COR-L47 (cell line): ENCODE measurements around the gene SLC25A20.
A peak's percentile ranks its signal among the peaks of the same experiment; 100 is the strongest.

Experiments used
- DNase-seq: peaks from one replicate; lab custom pipeline; 2025; lab: John Stamatoyannopoulos, UW

Gene SLC25A20

DNA sequence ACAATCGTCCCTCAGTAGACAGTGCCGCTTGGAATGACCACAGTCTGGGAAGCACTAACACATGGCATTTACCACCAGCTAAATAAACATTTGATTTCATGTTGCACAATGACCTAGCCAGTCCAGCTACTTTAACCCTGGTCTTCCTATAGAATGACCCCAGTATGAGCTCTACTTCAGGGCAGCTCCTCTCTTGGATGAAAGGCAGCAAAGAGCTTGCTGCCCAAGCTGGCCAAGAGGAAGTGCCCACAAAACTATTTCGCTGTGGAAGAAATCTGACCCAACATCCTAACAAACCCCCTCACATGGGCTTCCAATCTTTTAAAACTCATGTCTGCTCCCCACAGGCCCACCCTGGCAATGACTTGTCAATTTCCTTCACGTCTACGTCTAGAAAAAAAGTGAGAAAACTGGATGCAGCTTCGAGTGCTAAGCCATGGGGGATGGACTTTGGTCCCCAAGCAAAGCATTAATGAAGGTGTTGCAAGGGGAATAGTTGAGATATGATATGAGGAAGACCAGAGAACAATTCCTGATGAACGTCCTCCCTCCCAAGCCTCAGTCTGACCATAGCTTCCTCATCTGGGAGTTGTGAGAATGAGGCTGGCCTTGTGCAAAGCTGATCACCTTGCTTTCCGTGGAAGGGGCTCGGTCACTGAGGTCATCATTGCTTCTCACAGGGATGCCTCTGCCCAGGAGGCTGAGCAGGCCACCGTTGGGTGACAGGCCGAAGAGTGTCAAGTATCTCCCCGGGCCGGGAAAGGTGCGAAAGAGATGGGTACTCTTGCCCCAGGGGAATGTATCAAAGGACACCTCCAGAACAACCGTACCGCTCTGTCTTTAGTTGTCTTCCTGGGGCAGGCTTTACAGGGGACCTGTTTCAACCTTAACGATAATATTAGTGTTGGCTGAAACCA, 964 bp downstream of the SLC25A20 start:
- no peak for DNase-seq

GRCh38 chr3:48896936-48897335, 1.7 kb downstream of the SLC25A20 start:
- no peak for DNase-seq

- DNase-seq: no peak
These were observed 4.2 kb downstream of the SLC25A20 start for GRCh38 chr3:48894516-48894915.

GRCh38 chr3:48891606-48892005, 7.1 kb downstream of the SLC25A20 start:
- DNase-seq: no peak

DNA sequence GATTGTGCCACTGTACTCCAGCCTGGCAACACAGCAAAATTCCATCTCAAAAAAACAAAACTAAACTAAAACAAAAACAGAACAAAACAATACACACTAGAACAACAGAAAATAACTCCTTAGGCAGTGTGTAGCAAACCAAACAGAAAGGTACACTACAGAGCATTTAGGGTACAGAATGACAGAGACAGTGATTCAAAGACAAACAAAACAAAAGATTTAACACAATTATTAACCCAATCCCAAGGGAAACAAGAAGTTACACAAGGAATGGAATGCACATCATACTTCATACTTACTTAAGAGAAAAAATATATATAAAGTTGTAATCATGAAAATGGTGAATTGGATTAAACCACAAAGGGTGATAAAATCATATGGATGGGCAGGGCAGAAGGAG, 12.9 kb downstream of the SLC25A20 start:
- no peak for DNase-seq

GRCh38 chr3:48881652-48882114, 17.0 kb downstream of the SLC25A20 start:
- DNase-seq: no peak

DNA sequence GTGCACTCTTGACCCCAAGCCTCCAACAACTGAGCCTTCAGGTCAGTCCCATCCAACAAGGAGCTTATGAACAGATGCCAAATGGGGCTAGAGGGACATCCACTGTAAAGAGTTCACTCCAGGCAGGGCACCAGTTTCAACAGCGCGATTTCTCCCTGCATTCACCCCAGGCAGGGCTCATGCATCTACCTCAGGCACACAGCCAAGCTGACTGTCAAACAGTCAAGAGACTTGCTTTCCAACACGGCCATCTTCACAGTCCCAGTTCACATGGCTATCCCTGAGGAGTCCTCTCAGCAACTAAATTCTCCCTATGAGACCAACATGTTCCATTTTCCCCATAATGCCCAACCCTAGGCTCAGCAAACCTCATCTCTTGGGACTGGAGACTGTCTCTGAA, 17.7 kb downstream of the SLC25A20 start:
- DNase-seq: no peak

- DNase-seq: no peak
These were observed 18.7 kb downstream of the SLC25A20 start for GRCh38 chr3:48879994-48880377.

- no peak for DNase-seq
These were observed 19.2 kb downstream of the SLC25A20 start for GRCh38 chr3:48879307-48879993.

- DNase-seq: no peak
These were observed 21.0 kb downstream of the SLC25A20 start for GRCh38 chr3:48877671-48878070.

DNA sequence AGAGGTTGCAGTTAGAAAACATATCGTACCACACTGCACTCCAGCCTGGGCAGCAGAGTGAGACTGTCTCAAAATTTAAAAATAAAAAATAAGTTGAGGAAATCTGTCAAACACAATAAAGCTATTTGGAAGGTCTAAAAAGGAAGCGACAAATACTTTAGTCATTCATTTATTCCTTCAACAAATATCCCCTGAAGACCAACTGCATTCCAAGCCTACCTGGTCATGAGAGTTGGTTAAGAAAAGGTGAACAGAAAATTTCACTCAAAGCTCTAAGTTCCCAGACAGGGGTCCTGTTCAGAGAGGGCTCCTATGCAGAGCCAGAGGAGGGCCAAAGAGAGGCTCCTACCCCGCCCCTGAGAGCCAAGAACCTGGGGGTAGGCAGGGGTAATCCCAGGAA, 35.6 kb downstream of the SLC25A20 start:
- no peak for DNase-seq

GRCh38 chr3:48859206-48859605, 39.5 kb downstream of the SLC25A20 start:
- DNase-seq: no peak

DNA sequence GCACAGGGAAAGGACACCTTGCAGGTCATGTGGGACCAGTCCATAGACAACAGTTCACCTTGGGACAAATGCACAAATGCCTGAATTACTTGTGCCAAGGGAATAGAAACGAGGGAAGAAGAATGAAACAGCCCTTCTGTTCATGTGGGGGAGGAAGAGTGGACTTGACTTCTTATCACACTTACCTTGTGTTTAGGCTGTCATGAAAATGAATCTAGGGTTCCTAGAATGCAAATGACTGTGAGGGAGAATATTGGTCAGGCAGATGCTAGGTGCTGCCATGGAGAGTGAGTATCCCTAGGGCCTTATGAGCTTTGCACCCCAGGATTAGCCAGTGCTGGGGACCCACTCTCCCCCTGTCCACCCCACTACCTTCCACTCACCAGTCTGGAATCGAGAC, 40.0 kb downstream of the SLC25A20 start:
- no peak for DNase-seq

DNA sequence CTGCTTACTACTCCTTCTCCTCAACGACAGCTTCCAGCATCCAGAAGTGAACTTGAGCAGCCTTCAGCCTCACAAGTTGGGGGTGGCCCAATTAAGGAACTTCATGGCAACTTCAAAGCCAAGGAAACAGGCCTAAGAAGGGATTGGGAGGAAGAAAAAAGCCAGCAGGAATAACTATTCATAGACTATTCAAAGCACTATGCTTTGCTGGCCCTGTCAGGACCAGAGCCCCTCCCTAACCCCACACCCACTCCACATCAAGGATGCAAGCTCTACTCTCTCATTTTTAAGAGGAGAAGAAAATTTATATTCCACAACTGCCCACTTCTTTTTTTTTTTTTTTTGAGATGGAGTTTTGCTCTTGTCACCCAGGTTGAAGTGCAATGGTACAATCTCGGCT, 41.0 kb downstream of the SLC25A20 start:
- DNase-seq: no peak

- DNase-seq: no peak
These were observed 42.2 kb downstream of the SLC25A20 start for GRCh38 chr3:48856469-48856868.

GRCh38 chr3:48855681-48856447, 42.8 kb downstream of the SLC25A20 start:
- DNase-seq: no peak

GRCh38 chr3:48852151-48852550, 46.5 kb downstream of the SLC25A20 start:
- DNase-seq: no peak

DNA sequence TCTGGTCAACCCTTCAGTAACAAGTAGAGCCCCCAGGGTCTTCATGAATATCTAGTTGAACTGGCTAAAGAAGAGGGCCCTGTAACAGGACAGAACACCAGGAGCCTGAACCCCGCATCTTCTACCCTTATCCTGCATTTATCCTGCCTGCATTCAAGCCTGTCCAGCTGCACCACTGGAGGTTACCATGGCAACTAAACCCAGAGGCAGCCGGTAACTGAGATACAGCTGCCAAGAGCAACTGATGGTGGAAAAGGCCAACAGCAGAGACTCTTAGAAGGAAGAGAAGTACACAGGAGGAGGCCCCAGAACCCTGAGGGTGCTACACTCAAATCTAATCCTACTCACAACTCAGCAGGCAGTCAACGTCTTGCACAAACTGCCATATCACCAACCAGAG, 47.3 kb downstream of the SLC25A20 start:
- peak; percentile 41 for DNase-seq

- DNase-seq: no peak
These were observed 49.7 kb downstream of the SLC25A20 start for GRCh38 chr3:48848816-48849515.

DNA sequence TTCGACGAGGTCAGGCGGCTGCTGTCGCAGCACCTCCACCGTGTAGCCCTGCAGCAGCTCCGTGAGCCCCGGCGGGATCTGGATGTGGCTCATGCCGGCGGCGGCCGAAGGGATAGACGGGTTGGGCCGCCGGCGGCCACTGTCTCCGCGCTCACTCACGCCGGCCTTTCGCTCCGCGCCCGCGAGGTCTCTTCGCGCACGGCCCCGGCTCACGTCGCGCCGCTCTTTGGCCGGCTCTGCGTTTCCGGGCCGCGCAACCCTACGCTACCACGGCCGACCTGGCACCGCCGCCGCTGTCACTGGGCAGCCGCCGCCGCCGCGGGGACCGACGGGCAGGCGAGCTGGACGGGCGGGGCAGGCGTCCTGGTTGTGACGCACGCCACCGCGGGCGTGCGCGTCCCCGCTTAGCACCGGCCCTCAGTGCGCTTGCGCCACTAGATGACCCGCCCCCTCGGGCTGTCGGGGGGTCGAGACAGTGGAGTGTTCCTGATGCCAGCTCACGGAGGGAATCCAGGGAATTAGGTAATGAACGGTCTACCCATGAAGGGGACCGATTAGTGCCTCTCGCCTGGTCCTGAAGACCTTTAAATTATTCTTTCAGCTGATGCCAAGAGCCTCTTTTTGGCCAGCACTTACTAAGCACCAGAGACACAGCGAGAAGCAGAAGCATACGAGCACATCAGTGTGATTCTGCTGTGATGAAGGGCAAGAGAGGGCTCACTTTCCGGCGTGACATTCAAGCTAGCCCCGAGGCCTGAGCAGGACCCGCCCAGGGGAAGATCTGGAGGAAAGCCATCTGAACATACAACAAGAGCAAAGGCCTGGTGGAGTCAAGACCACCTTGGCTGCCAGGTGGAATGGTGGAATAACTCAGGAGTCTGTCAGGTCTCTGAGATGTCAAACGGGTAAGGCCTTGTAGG, 50.9 kb downstream of the SLC25A20 start, which contains the start of gene PRKAR2A:
Gene PRKAR2A (minus strand): TSS at position 371 of the 920 bp plus-strand sequence. CDS start 278 bp downstream, at position 93.
- peak; percentile 66 for DNase-seq
